Left kidney (tissue), 2 donors: ENCODE measurements around the gene SP8. TPM values are rescaled to one million over a fixed set of nuclear protein-coding genes. Genes with fewer than 3 reads are reported as not detected.

Experiments
- DNase-seq: peaks from one replicate; pipeline ENCODE4 v3.0.0-alpha.2; 2013
- polyA plus RNA-seq: library from polyadenylated mRNA; unstranded; fragments of 120-200 nt; gene quantifications from one replicate; pipeline ENCODE4 v1.2.1, GENCODE V29; 2013; ENCODE audit not compliant: insufficient read length

SP8 gene
- polyA plus RNA-seq, 1 donor = not detected

- DNase-seq = no peak
These were observed 8.0 kb upstream of the SP8 start for GRCh38 chr7:20794676-20795075.

GRCh38 chr7:20793694-20794394 lies 7.2 kb upstream of the SP8 start:
- DNase-seq = no peak

- no peak for DNase-seq
These were observed 6.6 kb upstream of the SP8 start for GRCh38 chr7:20793248-20793647.

GRCh38 chr7:20791538-20792434 lies 5.1 kb upstream of the SP8 start:
- no peak for DNase-seq

GRCh38 chr7:20790375-20790774 lies 3.7 kb upstream of the SP8 start:
- no peak for DNase-seq

- no peak for DNase-seq
These were observed 1.8 kb upstream of the SP8 start for GRCh38 chr7:20788420-20788990.

- DNase-seq = no peak
These were observed 1.2 kb upstream of the SP8 start for GRCh38 chr7:20787660-20788419.

- no peak for DNase-seq
These were observed 286 bp downstream of the SP8 start for GRCh38 chr7:20786421-20786778.

- no peak for DNase-seq
These were observed 655 bp downstream of the SP8 start for GRCh38 chr7:20786049-20786412.

- no peak for DNase-seq
These were observed 1.3 kb downstream of the SP8 start for GRCh38 chr7:20785157-20786048.

- no peak for DNase-seq
These were observed 2.1 kb downstream of the SP8 start for GRCh38 chr7:20784388-20785156.

GRCh38 chr7:20783700-20784387 lies 2.8 kb downstream of the SP8 start:
- DNase-seq = no peak

- DNase-seq = no peak
These were observed 3.5 kb downstream of the SP8 start for GRCh38 chr7:20783125-20783699.

GRCh38 chr7:20779041-20779440 lies 7.6 kb downstream of the SP8 start:
- DNase-seq = no peak

- DNase-seq = no peak
These were observed 8.5 kb downstream of the SP8 start for GRCh38 chr7:20778063-20778721.

GRCh38 chr7:20777377-20778062 lies 9.2 kb downstream of the SP8 start:
- DNase-seq = no peak

GRCh38 chr7:20776942-20777341 lies 9.7 kb downstream of the SP8 start:
- no peak for DNase-seq

- DNase-seq = no peak
These were observed 10.3 kb downstream of the SP8 start for GRCh38 chr7:20776214-20776911.
